ENCODE data around the gene RXFP2.

Gene RXFP2

DNA sequence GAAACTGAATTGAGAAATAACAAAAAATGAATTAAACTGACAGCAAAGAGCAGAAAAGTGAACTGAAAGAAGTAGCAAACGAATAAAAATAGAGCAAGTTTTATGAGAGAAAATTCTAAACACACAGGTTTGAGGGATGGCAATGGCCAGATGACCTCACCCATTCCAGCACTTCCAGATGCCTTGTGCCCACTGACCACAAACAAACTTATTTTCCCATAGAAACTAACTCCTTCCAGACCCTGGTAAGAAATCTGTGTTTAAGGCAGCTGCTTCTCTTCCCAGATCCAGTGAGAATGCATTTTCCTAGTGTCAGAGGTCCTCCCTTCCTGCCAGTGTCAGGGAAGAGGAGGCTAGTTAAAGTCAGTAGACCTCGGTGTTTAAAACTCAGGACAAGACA lies 51.7 kb downstream of the RXFP2 start:
- no peak for TF ChIP-seq EZH2phosphoT487 (IDR thresholded peaks at IDR 0.05; ENCODE audit: low read length)
- TF ChIP-seq, protein P1, sequence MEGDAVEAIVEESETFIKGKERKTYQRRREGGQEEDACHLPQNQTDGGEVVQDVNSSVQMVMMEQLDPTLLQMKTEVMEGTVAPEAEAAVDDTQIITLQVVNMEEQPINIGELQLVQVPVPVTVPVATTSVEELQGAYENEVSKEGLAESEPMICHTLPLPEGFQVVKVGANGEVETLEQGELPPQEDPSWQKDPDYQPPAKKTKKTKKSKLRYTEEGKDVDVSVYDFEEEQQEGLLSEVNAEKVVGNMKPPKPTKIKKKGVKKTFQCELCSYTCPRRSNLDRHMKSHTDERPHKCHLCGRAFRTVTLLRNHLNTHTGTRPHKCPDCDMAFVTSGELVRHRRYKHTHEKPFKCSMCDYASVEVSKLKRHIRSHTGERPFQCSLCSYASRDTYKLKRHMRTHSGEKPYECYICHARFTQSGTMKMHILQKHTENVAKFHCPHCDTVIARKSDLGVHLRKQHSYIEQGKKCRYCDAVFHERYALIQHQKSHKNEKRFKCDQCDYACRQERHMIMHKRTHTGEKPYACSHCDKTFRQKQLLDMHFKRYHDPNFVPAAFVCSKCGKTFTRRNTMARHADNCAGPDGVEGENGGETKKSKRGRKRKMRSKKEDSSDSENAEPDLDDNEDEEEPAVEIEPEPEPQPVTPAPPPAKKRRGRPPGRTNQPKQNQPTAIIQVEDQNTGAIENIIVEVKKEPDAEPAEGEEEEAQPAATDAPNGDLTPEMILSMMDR (IDR thresholded peaks at IDR 0.05; ENCODE audit: low read length) = no peak
- TF ChIP-seq EZH2 (optimal IDR thresholded peaks at IDR 0.05; ENCODE audit: low read depth, low read length) = no peak
- Histone ChIP-seq H4K20me1 (ENCODE audit: insufficient read depth, low read length) (no peaks in the 10 kb centered on the region), H3K27me3 (replicated peaks; ENCODE audit: insufficient read depth, low read length) (no peaks in the 10 kb centered on the region), H3K9me2 (replicated peaks; ENCODE audit: insufficient read depth, low read length) (no peaks in the 10 kb centered on the region), H3F3A (ENCODE audit: insufficient read depth, low read length) (no peaks in the 10 kb centered on the region), H3K9me3 (replicated peaks; ENCODE audit: insufficient read depth, low read length) (no peaks in the 10 kb centered on the region), H3K79me2 (ENCODE audit: low read length) (no peaks in the 10 kb centered on the region), H3K36me3 (replicated peaks; ENCODE audit: insufficient read depth, low read length) (no peaks in the 10 kb centered on the region), H2AFZ (ENCODE audit: low read length) (no peak overlapping the region), H3K4me2 (ENCODE audit: low read depth, low read length) (no peak overlapping the region), H3K4me3 (ENCODE audit: low read length) (no peak overlapping the region), H3K27ac (ENCODE audit: low read length) (no peak overlapping the region), H3K9ac (ENCODE audit: low read length) (no peak overlapping the region), H3K4me1 (ENCODE audit: low read length) (no peaks in the 10 kb centered on the region)
- DNase-seq = no peak

DNA sequence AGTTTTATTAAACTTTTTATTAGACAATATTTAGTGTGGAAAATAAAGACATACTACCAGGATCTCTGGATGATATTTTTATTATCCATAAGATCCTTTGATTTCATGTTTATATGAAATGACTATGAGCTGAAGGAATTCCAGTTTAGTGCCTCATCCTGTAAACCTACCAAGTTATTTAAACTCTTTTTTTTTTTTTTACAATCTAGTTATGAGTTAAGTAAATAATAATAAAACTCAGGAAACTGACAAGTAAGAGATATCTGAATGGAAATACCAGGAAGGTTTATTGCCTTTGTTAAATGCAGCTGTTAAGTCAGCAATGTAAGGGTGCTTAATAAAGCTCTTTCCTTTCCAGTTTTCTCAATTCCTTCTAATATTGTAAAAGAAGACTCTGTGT lies 53.9 kb downstream of the RXFP2 start:
- H3K4me1 ChIP-seq (ENCODE audit: low read length) = no peaks in the 10 kb centered on the region
- H3K36me3 ChIP-seq (replicated peaks; ENCODE audit: insufficient read depth, low read length) = no peaks in the 10 kb centered on the region
- H2AFZ ChIP-seq (ENCODE audit: low read length) = no peak overlapping the region
- no peak overlapping the region for H3K4me3 ChIP-seq (ENCODE audit: low read length)
- H3K27ac ChIP-seq (ENCODE audit: low read length) = no peak overlapping the region
- TF ChIP-seq EZH2phosphoT487 (IDR thresholded peaks at IDR 0.05; ENCODE audit: low read length) (no peak), EZH2 (optimal IDR thresholded peaks at IDR 0.05; ENCODE audit: low read depth, low read length) (no peak)
- TF ChIP-seq, protein P1 (IDR thresholded peaks at IDR 0.05; ENCODE audit: low read length) = no peak
- H3K4me2 ChIP-seq (ENCODE audit: low read depth, low read length) = no peak overlapping the region
- H3K9me3 ChIP-seq (replicated peaks; ENCODE audit: insufficient read depth, low read length) = no peaks in the 10 kb centered on the region
- no peaks in the 10 kb centered on the region for H3F3A ChIP-seq (ENCODE audit: insufficient read depth, low read length)
- H3K27me3 ChIP-seq (replicated peaks; ENCODE audit: insufficient read depth, low read length) = no peaks in the 10 kb centered on the region
- H4K20me1 ChIP-seq (ENCODE audit: insufficient read depth, low read length) = no peaks in the 10 kb centered on the region
- no peak overlapping the region for H3K9ac ChIP-seq (ENCODE audit: low read length)
- DNase-seq = no peak
- H3K79me2 ChIP-seq (ENCODE audit: low read length) = no peaks in the 10 kb centered on the region
- H3K9me2 ChIP-seq (replicated peaks; ENCODE audit: insufficient read depth, low read length) = no peaks in the 10 kb centered on the region

DNA sequence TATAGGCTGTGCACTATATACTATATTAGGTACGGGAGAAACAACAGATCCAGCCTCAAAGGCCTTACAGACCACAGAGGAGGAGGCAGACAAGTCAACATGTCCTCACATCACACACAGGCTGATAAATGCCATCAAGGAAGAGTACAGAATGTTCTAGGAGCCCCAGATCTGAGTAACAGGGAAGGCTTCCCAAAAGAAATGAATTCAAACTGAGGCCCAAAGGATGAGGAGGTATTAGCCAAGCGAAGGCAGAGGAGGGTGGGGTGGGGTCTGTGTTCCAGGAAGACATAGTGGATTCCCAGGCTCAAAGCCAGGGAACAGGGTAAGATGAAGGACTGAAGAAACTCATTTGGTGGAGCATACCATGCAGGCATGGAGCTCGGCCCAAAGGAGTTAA lies 55.1 kb downstream of the RXFP2 start:
- Histone ChIP-seq H3K4me3 (ENCODE audit: low read length) (no peak overlapping the region), H3F3A (ENCODE audit: insufficient read depth, low read length) (no peaks in the 10 kb centered on the region), H3K79me2 (ENCODE audit: low read length) (no peaks in the 10 kb centered on the region), H3K9ac (ENCODE audit: low read length) (no peak overlapping the region), H4K20me1 (ENCODE audit: insufficient read depth, low read length) (no peaks in the 10 kb centered on the region), H3K4me1 (ENCODE audit: low read length) (no peaks in the 10 kb centered on the region), H3K36me3 (replicated peaks; ENCODE audit: insufficient read depth, low read length) (no peaks in the 10 kb centered on the region), H3K9me3 (replicated peaks; ENCODE audit: insufficient read depth, low read length) (no peaks in the 10 kb centered on the region), H2AFZ (ENCODE audit: low read length) (no peak overlapping the region), H3K4me2 (ENCODE audit: low read depth, low read length) (no peak overlapping the region), H3K9me2 (replicated peaks; ENCODE audit: insufficient read depth, low read length) (no peaks in the 10 kb centered on the region), H3K27me3 (replicated peaks; ENCODE audit: insufficient read depth, low read length) (no peaks in the 10 kb centered on the region), H3K27ac (ENCODE audit: low read length) (no peak overlapping the region)
- no peak for DNase-seq
- no peak for TF ChIP-seq EZH2phosphoT487 (IDR thresholded peaks at IDR 0.05; ENCODE audit: low read length)

- Histone ChIP-seq H3K4me3 (ENCODE audit: low read length) (no peak overlapping the region), H3K9ac (ENCODE audit: low read length) (no peak overlapping the region), H3K36me3 (replicated peaks; ENCODE audit: insufficient read depth, low read length) (no peaks in the 10 kb centered on the region), H3F3A (ENCODE audit: insufficient read depth, low read length) (no peaks in the 10 kb centered on the region), H3K4me2 (ENCODE audit: low read depth, low read length) (no peak overlapping the region), H3K27me3 (replicated peaks; ENCODE audit: insufficient read depth, low read length) (no peaks in the 10 kb centered on the region), H2AFZ (ENCODE audit: low read length) (no peak overlapping the region), H3K9me3 (replicated peaks; ENCODE audit: insufficient read depth, low read length) (no peaks in the 10 kb centered on the region), H3K9me2 (replicated peaks; ENCODE audit: insufficient read depth, low read length) (no peaks in the 10 kb centered on the region), H3K27ac (ENCODE audit: low read length) (no peak overlapping the region), H3K4me1 (ENCODE audit: low read length) (no peaks in the 10 kb centered on the region), H4K20me1 (ENCODE audit: insufficient read depth, low read length) (no peaks in the 10 kb centered on the region), H3K79me2 (ENCODE audit: low read length) (no peaks in the 10 kb centered on the region)
- DNase-seq = no peak
- TF ChIP-seq, protein P1 (IDR thresholded peaks at IDR 0.05; ENCODE audit: low read length) = no peak
- TF ChIP-seq EZH2 (optimal IDR thresholded peaks at IDR 0.05; ENCODE audit: low read depth, low read length) (no peak), EZH2phosphoT487 (IDR thresholded peaks at IDR 0.05; ENCODE audit: low read length) (no peak)
These were observed 57.9 kb downstream of the RXFP2 start for GRCh38 chr13:31797154-31797775.

Data from MM.1S (cell line).